ENCODE data around the gene RBM4. TPM values are rescaled to one million over a fixed set of nuclear protein-coding genes. Genes with fewer than 3 reads are reported as not detected.

The RBM4 gene
- total RNA-seq, 1 experiment from 2014 or later = 272 TPM

DNA sequence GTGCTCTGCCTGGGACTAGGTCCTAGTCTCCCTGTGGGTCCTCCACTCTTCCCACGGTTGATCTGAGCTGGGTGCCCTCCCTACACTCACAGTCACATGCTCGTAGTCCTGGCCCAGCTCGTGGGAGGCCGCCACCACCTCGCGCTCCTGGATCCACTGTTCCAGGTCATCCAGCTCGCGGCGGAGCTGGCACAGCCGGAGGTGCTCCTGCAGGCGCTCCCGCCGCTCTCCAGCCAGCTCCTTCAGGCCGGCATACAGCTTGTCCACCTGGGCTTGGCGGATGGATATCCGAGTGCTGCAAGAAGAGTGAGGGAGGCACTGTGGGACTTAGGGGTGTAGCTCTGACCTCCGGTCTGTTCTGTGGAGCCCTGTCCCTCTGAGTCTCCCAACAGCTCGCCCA, 53.9 kb downstream of the RBM4 start:
- no peaks in the 10 kb centered on the region for H3K27me3 Mint-ChIP-seq (ENCODE audit: low read depth)
- H3K9me3 ChIP-seq (ENCODE audit: control insufficient read depth, low read depth, low read length) = no peaks in the 10 kb centered on the region
- H3K9me3 Mint-ChIP-seq = no peaks in the 10 kb centered on the region; a peak in 1 of 5 replicates
- H3K56ac ChIP-seq (ENCODE audit: insufficient read length, low read depth, low read length) = no peak overlapping the region
- no peaks in the 10 kb centered on the region for H3K27me3 ChIP-seq (ENCODE audit: insufficient read depth, low read length)
- no peak overlapping the region for H2BK12ac ChIP-seq (ENCODE audit: insufficient read length, low read depth, low read length)
- no peak overlapping the region for H2BK15ac ChIP-seq (ENCODE audit: low read depth, low read length)
- no peaks in the 10 kb centered on the region for H4K20me1 ChIP-seq (ENCODE audit: control insufficient read depth, insufficient read depth, insufficient read length)
- H4K8ac ChIP-seq (replicated peaks; ENCODE audit: insufficient read length, low read depth, low read length) = no peak overlapping the region
- H4K5ac ChIP-seq (ENCODE audit: insufficient read length, low read depth, low read length) = no peak overlapping the region
- no peak overlapping the region for H3K9ac ChIP-seq (ENCODE audit: extremely low read depth, insufficient read length, low read length)
- H3K23ac ChIP-seq (ENCODE audit: insufficient read length, low read depth, low read length) = no peak overlapping the region
- TF ChIP-seq, protein P1, sequence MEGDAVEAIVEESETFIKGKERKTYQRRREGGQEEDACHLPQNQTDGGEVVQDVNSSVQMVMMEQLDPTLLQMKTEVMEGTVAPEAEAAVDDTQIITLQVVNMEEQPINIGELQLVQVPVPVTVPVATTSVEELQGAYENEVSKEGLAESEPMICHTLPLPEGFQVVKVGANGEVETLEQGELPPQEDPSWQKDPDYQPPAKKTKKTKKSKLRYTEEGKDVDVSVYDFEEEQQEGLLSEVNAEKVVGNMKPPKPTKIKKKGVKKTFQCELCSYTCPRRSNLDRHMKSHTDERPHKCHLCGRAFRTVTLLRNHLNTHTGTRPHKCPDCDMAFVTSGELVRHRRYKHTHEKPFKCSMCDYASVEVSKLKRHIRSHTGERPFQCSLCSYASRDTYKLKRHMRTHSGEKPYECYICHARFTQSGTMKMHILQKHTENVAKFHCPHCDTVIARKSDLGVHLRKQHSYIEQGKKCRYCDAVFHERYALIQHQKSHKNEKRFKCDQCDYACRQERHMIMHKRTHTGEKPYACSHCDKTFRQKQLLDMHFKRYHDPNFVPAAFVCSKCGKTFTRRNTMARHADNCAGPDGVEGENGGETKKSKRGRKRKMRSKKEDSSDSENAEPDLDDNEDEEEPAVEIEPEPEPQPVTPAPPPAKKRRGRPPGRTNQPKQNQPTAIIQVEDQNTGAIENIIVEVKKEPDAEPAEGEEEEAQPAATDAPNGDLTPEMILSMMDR (conservative IDR thresholded peaks at IDR 0.05) = no peak
- no peak overlapping the region for H2BK20ac ChIP-seq (ENCODE audit: low read depth, low read length, poor library complexity, severe bottlenecking)
- WGBS (ENCODE audit: extremely low coverage, insufficient read length, low lambda C conversion rate) = no CpG with 5 or more reads among the region's 18 CpGs
- no peak overlapping the region for H3K4me3 Mint-ChIP-seq
- H3K27ac ChIP-seq (ENCODE audit: insufficient read length, low read depth, low read length) = no peak overlapping the region
- H3K4me2 ChIP-seq (ENCODE audit: insufficient read depth, insufficient read length, low read length) = no peak overlapping the region
- H3K79me1 ChIP-seq (ENCODE audit: insufficient read depth, low read depth, low read length, poor library complexity, severe bottlenecking) = no peaks in the 10 kb centered on the region
- H3K23me2 ChIP-seq (ENCODE audit: insufficient read length, low read depth, low read length, poor library complexity, severe bottlenecking) = no peaks in the 10 kb centered on the region
- H3K36me3 Mint-ChIP-seq (ENCODE audit: insufficient read depth in 1 of 3, low read depth in 3 of 3) = peaks cover 14 to 92% (median 91%) of the 10 kb centered on the region in 3 experiments
- H2AK5ac ChIP-seq (ENCODE audit: insufficient read length, low read length) = no peak overlapping the region
- H3K27ac Mint-ChIP-seq = no peak overlapping the region
- H3K4me1 Mint-ChIP-seq = peaks cover 5 to 8% of the 10 kb centered on the region in 2 experiments; a peak in 1 of 4 replicates
- no peak overlapping the region for H3K18ac ChIP-seq (ENCODE audit: insufficient read length, low read depth, low read length)
- H3T11ph ChIP-seq (ENCODE audit: low read length) = no peak overlapping the region
- no peak overlapping the region for H2BK120ac ChIP-seq (ENCODE audit: low read depth, low read length, poor library complexity, severe bottlenecking)
- no peak overlapping the region for H2AFZ ChIP-seq (ENCODE audit: low read length)
- H3K4me1 ChIP-seq (ENCODE audit: insufficient read depth, low read length) = no peaks in the 10 kb centered on the region
- H3K14ac ChIP-seq (ENCODE audit: insufficient read depth, low read length) = no peak overlapping the region
- no peak overlapping the region for H4K91ac ChIP-seq (ENCODE audit: insufficient read length, low read depth, low read length)
- DNase-seq = no peak
- no peak overlapping the region for H3K4ac ChIP-seq (ENCODE audit: low read depth, low read length)
- H2BK5ac ChIP-seq (ENCODE audit: insufficient read length, low read length) = no peak overlapping the region
- H3K79me2 ChIP-seq (ENCODE audit: insufficient read depth, low read length) = no peaks in the 10 kb centered on the region
